ENCODE results near the gene ADAM23.
"Not testable (repeated sequence)": the region's sequence is repeated elsewhere in the genome, so short reads cannot be mapped to it uniquely, and the experiment has no call there.

The ADAM23 gene, protein sequence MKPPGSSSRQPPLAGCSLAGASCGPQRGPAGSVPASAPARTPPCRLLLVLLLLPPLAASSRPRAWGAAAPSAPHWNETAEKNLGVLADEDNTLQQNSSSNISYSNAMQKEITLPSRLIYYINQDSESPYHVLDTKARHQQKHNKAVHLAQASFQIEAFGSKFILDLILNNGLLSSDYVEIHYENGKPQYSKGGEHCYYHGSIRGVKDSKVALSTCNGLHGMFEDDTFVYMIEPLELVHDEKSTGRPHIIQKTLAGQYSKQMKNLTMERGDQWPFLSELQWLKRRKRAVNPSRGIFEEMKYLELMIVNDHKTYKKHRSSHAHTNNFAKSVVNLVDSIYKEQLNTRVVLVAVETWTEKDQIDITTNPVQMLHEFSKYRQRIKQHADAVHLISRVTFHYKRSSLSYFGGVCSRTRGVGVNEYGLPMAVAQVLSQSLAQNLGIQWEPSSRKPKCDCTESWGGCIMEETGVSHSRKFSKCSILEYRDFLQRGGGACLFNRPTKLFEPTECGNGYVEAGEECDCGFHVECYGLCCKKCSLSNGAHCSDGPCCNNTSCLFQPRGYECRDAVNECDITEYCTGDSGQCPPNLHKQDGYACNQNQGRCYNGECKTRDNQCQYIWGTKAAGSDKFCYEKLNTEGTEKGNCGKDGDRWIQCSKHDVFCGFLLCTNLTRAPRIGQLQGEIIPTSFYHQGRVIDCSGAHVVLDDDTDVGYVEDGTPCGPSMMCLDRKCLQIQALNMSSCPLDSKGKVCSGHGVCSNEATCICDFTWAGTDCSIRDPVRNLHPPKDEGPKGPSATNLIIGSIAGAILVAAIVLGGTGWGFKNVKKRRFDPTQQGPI

GRCh38 chr2:206442833-206443734 is at the start of gene ADAM23:
Gene ADAM23 (plus strand): TSS chr2:206443532. CDS start chr2:206443867, 335 bp downstream.
- DNase-seq: peak; percentile 76

DNA sequence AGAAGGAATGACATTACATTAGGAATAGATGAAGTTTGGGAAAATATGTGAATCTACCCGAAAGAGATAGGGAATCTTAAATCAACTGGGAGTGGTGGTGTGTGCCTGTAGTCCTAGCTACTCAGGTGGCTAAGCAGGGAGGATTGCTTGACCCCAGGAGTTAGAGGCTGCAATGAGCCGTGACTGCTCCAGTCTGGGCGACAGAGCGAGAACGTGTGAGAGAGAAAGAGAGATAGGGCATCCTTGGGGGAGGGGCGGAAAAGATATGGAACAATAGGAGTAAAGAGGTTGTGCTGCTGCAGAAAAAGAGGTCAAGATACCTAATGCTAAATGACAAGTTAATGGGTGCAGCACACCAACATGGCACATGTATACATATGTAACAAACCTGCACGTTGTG is 47.1 kb upstream of the ADAM23 start:
- no peak for DNase-seq

DNA sequence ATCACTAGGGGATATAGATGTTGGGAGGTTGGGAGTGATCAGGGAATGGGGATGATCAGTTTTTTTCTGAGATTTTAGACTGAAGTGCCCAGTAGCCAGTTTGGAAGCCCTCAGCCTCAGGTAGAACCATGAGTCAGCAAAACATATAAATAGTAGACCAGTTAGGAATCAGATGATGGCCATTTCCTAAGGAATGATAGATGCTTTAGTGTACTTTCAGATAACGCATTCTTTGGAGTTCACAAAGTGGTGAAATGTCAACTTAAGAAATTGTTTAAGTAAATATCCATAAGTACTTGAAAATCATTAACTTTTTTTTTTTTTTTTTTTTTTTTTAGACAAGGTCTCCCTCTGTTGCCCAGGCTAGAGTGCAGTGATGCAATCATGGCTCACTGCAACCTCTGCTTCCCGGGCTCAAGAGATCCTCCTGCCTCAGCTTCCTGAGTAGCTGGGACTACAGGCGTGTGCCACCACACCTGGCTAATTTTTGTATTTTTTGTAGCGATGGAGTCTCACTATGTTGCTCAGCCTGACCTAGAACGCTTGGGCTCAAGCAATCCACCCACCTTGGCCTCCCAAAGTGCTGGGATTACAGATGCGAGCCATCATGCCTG is 40.3 kb upstream of the ADAM23 start:
- not testable (repeated sequence) for DNase-seq

DNA sequence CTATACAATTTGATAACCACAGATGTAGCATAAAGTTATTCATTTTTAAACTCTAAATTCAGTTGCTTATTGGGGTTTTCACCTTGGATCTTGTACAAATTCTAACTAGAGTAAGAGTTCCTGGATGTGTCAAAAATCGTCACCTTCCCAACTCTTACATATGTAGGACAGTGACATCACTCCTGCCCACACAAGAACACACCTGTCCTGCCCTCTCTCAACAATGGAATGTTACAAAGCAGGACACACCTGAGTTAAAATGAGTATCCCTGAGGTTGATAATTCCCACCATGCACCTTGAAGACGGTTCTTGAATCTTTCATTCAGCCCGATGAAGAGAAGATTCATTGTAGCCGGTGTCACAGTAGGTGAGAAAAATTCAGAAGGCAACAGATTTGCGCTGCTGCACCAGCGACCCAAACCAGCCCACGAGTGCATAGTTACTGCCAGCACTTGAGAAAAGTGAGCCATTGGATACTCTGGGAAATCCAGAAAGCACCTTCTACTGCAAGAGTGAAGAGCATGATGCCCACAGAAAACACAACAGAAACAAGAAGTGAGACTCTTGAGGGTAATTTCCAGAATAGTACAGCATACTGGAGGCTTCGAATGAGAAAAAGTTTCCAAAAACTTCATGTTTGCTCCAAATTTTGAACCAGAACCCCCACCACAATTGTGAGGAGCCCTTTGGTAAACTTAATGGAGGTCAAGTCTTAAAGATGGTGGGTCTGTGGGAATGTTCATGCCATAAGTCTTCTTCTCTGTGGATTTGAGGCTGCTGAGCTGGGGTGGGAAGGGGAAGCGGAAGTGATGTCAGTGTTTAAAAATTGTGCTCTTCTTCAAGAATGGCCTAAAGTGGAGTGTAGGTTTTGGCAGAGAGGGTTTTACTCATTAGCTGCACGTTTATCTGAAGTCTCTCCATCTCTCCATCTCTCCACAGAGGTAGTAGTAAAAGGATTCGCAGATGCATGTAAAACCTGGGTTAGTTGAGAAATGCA is 34.7 kb upstream of the ADAM23 start:
- DNase-seq: no peak

DNA sequence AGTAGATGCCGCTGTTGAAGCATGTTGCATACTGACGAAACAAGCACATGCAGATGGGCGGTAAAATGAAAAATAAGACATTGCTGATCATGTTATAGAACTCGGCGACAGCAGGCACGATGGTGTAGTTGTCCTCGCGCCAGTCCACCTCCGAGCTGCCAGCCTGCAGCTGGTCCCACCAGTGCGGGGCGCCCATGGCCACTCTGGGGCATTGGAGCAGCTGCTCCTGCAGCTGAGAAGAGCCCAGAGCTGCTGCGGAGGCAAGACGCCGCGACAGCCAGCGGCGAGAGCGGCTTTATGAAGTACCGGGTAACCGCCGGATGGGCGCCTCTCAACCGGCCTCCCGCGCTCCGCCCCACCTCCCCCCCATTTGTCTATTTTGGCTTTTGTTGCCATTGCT is 32.6 kb upstream of the ADAM23 start:
- no peak for DNase-seq

DNA sequence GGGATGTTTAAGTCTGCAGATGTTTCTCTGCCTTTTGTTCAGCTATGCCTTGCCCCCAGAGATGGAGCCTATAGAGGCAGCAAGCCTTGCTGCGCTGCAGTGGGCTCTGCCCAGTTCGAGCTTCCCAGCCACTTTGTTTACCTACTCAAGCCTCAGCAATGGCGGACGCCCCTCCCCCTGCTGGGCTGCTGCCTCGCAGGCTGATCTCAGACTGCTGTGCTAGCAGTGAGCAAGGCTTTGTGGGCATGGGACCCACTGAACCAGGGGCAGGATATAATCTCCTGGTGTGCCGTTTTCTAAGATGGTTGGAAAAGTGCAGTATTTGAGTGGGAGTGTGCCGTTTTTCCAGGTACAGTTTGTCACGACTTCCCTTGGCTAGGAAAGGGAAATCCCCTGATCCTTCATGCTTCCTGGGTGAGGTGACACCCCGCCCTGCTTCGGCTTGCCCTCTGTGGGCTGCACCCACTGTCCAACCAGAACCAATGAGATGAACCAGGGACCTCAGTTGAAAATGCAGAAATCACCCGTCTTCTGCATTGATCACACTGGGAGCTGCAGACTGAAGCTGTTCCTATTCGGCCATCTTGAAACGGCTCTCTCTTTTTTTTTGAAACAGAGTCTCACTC is 27.6 kb upstream of the ADAM23 start:
- no peak for DNase-seq

- DNase-seq: no peak
These were observed 24.4 kb upstream of the ADAM23 start for GRCh38 chr2:206418968-206419367.

DNA sequence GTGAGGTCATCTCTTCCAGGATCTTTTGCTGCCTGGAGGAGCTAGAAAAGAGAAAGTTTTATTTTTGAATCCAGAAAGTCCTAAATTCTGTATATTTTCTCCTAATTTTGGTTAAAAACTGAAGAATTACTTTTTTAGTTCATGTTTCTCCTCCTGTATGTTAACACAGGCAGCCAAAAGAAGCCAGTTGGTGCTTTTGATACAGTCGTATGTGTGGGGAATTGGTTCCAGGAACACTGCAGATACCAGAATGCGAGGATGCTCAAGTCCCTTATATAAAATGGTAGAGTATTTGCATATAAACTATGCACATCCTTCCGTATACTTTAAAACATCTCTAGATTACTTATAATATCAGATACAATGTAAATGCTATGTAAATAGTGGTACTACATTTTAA is 22.6 kb upstream of the ADAM23 start:
- no peak for DNase-seq

DNA sequence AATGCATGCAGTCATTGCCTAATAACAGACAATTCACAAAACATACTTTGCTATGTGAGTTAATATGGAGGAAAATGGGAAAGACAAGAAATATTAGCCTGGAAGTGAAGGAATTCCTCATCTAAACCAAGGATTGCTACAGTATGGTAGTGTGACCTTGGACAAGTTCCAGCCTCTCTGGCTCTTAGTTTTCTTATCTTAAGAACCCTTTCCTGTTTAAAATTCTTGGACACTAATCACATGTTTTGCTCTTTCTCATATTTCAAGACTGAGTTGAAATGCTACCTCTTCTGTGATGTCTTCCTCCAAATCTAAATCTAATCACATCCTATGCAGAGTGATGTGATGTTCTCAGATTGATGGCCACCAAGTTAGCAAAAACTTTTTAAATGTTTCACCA is 20.8 kb upstream of the ADAM23 start:
- DNase-seq: no peak

GRCh38 chr2:206423147-206423546 is 20.2 kb upstream of the ADAM23 start:
- DNase-seq: no peak

GRCh38 chr2:206424134-206424533 is 19.2 kb upstream of the ADAM23 start:
- DNase-seq: no peak

- DNase-seq: no peak
These were observed 14.5 kb upstream of the ADAM23 start for GRCh38 chr2:206428783-206429182.

- DNase-seq: no peak
These were observed 12.9 kb upstream of the ADAM23 start for GRCh38 chr2:206430452-206430851.

DNA sequence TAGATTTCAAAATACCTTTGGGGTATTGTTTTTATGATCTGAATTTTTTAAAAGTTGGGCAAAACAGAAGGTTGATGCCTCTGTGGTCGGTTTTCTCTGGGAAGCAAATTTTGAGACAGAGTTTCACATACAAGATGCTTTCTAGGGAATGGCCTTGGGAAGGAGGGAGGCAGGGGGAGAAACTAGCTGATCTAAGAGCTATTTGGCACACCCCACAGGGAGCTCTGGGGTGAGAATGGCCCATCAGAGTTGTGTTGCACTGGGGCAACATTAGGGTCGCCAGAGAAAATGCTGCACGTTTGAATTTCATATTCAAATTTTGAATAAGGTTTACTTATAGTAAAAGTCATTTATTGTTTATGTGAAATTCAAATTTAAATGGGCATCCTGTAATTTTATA is 11.9 kb upstream of the ADAM23 start:
- DNase-seq: no peak

DNA sequence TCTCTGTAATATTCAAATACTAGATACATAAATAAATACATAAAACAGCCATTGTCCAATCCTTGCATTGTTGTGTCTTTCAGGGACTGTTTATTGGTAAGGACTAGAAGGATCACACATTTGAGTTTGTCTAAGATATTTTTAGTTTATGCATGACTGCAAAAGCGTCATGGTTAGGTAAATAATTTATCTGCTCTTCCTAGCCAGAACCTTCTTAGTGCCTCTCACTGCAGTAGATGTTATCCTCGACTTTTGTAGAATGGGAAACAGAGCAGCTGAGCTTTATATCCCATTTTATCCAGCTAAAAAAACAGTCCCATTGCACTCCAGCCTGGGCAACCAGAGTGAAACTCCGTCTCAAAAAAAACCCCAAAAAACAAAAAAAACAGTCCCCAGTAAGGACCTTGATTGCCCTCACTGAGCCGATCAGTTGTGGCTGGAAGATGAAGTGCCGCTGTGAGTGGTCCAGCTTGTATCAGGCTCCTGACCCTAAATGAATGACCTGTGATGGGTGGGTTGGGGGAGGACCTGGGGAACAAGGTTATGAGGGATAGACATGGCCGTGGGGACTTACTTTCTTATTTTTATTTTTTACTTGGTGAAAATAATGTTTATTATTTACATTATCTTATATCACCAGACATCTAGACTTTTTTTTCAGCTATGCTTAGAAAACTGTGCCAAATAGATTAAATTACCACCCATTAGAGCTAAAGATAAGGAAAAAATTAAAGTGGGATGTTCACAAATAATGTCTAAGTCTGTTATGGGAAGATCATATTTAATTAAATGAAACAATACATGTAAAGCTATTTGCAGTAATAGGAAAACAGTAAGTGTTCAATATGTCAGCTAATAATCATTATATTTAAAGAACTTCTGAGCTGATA is 10.9 kb upstream of the ADAM23 start:
- DNase-seq: no peak

- no peak for DNase-seq
These were observed 10.1 kb upstream of the ADAM23 start for GRCh38 chr2:206433190-206433589.

DNA sequence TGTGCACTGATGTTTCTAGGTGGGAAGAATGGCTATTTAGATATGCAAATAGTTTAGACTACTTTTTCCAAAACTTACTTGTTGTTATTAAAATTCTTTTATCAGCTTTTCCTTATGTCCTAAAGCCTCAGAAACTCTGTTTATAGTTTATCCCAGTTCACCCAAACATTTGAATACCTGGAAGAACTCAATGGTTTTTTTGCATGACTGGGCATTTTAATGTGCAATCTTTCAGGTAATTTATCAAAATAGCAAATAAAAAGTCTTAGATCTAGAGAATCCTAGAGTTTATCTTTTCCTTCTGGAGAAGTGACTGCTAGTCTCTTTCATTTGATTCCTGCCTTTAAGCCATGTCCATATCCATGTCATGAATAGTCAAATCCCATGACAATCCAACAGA is 9.6 kb upstream of the ADAM23 start:
- DNase-seq: no peak

DNA sequence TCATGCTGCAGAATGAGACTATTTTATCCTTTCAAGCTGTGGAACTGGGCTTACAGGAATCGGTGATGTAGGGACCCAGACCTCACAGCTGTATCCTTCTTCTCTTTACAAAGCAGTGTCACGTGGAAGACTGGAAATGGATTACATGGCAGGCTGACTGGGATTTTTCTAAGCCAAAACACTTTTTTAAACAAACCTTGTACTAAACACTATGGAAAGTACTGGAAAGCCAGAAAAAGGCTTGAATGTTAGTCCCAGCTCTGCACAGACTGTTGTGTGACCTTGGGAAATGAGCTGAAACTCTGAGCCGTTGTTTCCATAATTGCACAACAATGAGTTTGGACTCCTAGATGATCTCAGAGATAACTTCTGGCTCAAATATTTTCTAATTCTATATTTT is 7.6 kb upstream of the ADAM23 start:
- DNase-seq: no peak

GRCh38 chr2:206438196-206438724 is 5.1 kb upstream of the ADAM23 start:
- DNase-seq: no peak

DNA sequence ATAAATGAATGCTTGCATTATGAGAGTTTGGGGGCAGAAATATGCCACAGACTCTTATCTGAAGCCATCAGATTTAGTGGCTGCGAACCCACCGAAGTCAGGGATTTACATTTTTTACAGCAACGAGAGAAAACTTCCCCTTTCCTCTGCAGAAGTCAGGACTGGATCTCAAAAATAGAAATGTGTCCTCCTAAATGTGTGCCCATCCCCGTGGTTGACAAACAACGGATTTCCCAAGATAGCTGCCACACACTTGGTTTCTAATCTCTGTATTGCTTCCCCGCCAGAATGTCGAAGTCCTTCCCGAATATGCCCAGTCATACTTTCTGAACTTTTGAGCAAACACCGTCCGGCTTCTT is 879 bp upstream of the ADAM23 start:
- DNase-seq: no peak
